HepG2 (cell line): Measurements from ENCODE around the gene IWS1. TPM values are rescaled to one million over a fixed set of nuclear protein-coding genes. Genes with fewer than 3 reads are reported as not detected.

Experiments used
- BRCA1 ChIP-seq: sonication (generic); formaldehyde crosslinking; IDR thresholded peaks from 2 replicates; pipeline ENCODE4 v1.4.0; 2020; ENCODE audit warnings: missing genetic modification reagents
- CCAR2 ChIP-seq: fragments of 200-400 bp; formaldehyde crosslinking; optimal IDR thresholded peaks from 2 replicates; pipeline ENCODE3; 2018; ENCODE audit warnings: low read depth, mild to moderate bottlenecking, low read length, moderate library complexity
- CTCF ChIP-seq: sonication (generic); formaldehyde crosslinking; IDR thresholded peaks from 2 replicates; pipeline ENCODE4 v1.5.0; 2020; ENCODE audit warnings: mild to moderate bottlenecking, missing genetic modification reagents, moderate library complexity
- ESRRA ChIP-seq: sonication (generic); formaldehyde crosslinking; IDR thresholded peaks from 2 replicates; pipeline ENCODE4 v1.5.1; 2020; ENCODE audit warnings: mild to moderate bottlenecking, low read depth, missing genetic modification reagents
- IKZF1 ChIP-seq: fragments of 450-650 bp; IDR thresholded peaks from 2 replicates; pipeline ENCODE4 v1.7.1; 2016
- KDM2A ChIP-seq: sonication (generic); formaldehyde crosslinking; IDR thresholded peaks from 2 replicates; pipeline ENCODE4 v1.4.0; 2020; ENCODE audit warnings: low read depth, missing genetic modification reagents, borderline replicate concordance
- KLF6 ChIP-seq: IDR thresholded peaks from 2 replicates; pipeline ENCODE4 v1.8.0; 2016; ENCODE audit warnings: missing biosample characterization, missing genetic modification reagents
- NCOA1 ChIP-seq: sonication (generic); formaldehyde crosslinking; IDR thresholded peaks from 2 replicates; pipeline ENCODE4 v1.9.0; 2021; ENCODE audit warnings: missing genetic modification reagents
- RAD21 ChIP-seq: fragments of 450-650 bp; formaldehyde crosslinking; IDR thresholded peaks from 2 replicates; pipeline ENCODE4 v1.5.0; 2020; ENCODE audit warnings: mild to moderate bottlenecking
- SALL1 ChIP-seq: sonication (generic); formaldehyde crosslinking; IDR thresholded peaks from 2 replicates; pipeline ENCODE4 v1.8.0; 2022; ENCODE audit warnings: mild to moderate bottlenecking, missing genetic modification reagents
- SMYD3 ChIP-seq: sonication (generic); formaldehyde crosslinking; IDR thresholded peaks from 2 replicates; pipeline ENCODE4 v1.8.1; 2023; ENCODE audit warnings: mild to moderate bottlenecking, missing genetic modification reagents
- STAG1 ChIP-seq: sonication (generic); formaldehyde crosslinking; IDR thresholded peaks from 2 replicates; pipeline ENCODE4 v1.4.0; 2020; ENCODE audit warnings: missing genetic modification reagents
- USF2 ChIP-seq, 2 experiments: sonication (generic) in 1 of 2; formaldehyde crosslinking in 1 of 2; IDR thresholded peaks; 2 replicates each; pipeline versions ENCODE4 v1.5.1 to v1.6.1; 2011 to 2020; ENCODE audit warnings: borderline replicate concordance in 1 of 2, low read depth in 1 of 2, low read length in 1 of 2, mild to moderate bottlenecking in 1 of 2, missing genetic modification reagents in 1 of 2, moderate library complexity in 1 of 2
- ZBTB26 ChIP-seq: IDR thresholded peaks from 2 replicates; pipeline ENCODE4 v1.6.1; 2016; ENCODE audit warnings: missing compliant biosample characterization, missing genetic modification reagents, borderline replicate concordance
- ZBTB7B ChIP-seq: sonication (generic); formaldehyde crosslinking; IDR thresholded peaks from 2 replicates; pipeline ENCODE4 v1.4.0; 2020; ENCODE audit warnings: missing genetic modification reagents
- ZFP1 ChIP-seq: IDR thresholded peaks from 2 replicates; pipeline ENCODE4 v1.6.1; 2016
- ZMYM2 ChIP-seq: sonication (generic); formaldehyde crosslinking; IDR thresholded peaks from 2 replicates; pipeline ENCODE4 v1.8.0; 2022; ENCODE audit warnings: mild to moderate bottlenecking, missing genetic modification reagents
- ZMYM3 ChIP-seq: sonication (generic); formaldehyde crosslinking; IDR thresholded peaks from 2 replicates; pipeline ENCODE4 v1.5.1; 2020; ENCODE audit warnings: mild to moderate bottlenecking, missing genetic modification reagents
- ZMYM4 ChIP-seq: sonication (generic); formaldehyde crosslinking; IDR thresholded peaks from 2 replicates; pipeline ENCODE4 v1.8.1; 2023; ENCODE audit warnings: mild to moderate bottlenecking, missing genetic modification reagents
- ZNF496 ChIP-seq: sonication (generic); formaldehyde crosslinking; IDR thresholded peaks from 2 replicates; pipeline ENCODE4 v1.8.1; 2023; ENCODE audit warnings: mild to moderate bottlenecking, moderate library complexity, missing genetic modification reagents; ENCODE audit not compliant: insufficient replicate concordance
- ZNF770 ChIP-seq: sonication (generic); formaldehyde crosslinking; IDR thresholded peaks from 2 replicates; pipeline ENCODE4 v1.5.0; 2020; ENCODE audit warnings: mild to moderate bottlenecking, missing genetic modification reagents
- ZSCAN25 ChIP-seq: sonication (generic); formaldehyde crosslinking; IDR thresholded peaks from 2 replicates; pipeline ENCODE4 v1.8.0; 2022; ENCODE audit warnings: mild to moderate bottlenecking, missing genetic modification reagents
- ZSCAN31 ChIP-seq: sonication (generic); formaldehyde crosslinking; IDR thresholded peaks from 2 replicates; pipeline ENCODE4 v1.5.0; 2020; ENCODE audit warnings: low read depth, mild to moderate bottlenecking, missing genetic modification reagents
- polyA plus RNA-seq, 8 experiments: library from polyadenylated mRNA; depleted of rRNA in 3 of 8; stranded (reverse) in 7 of 8; unstranded in 1 of 8; fragments of >200 nt; fragmentation: Illumina TruSeq in 4 of 8; extraction: Trizol in 4 of 8; gene quantifications; 2 replicates each; pipeline versions ENCODE4 v1.2.1 to v1.2.3, GENCODE V29; 2011 to 2016; ENCODE audit warnings: low read depth in 4 of 8, missing spikeins in 1 of 8, mixed read lengths in 1 of 8; ENCODE audit not compliant: insufficient read depth in 1 of 8
- total RNA-seq, 5 experiments: library from RNA; depleted of rRNA; stranded (reverse); fragments of >200 nt; fragmentation: Illumina TruSeq; extraction: Trizol; gene quantifications; 2 replicates each; pipeline ENCODE4 v1.2.3, GENCODE V29; 2016; ENCODE audit warnings: low read depth in 1 of 5

Gene IWS1
- total and polyA plus RNA-seq, 2 of the 13 experiments (the other 11 are each of a cell fraction or from before 2014, with no cell fraction given) = 28.9 to 62.3 TPM

GRCh38 chr2:127560201-127560930, 34.1 kb upstream of the IWS1 start (continued):
- TF ChIP-seq RAD21 (peak; percentile 14; the same call in 1 of the 2 replicates), ZFP1 (CRISPR knock-in tag) (no peak), ESRRA (CRISPR knock-in tag) (no peak), CTCF (peak; percentile 62), ZMYM4 (no peak), IKZF1 (no peak), KDM2A (CRISPR knock-in tag) (peak; percentile 29; the same call in 1 of the 2 replicates), ZMYM2 (no peak), ZMYM3 (CRISPR knock-in tag) (no peak), SMYD3 (no peak), STAG1 (CRISPR knock-in tag) (0 out of 2 replicates have a peak, but pooled peaks have one; percentile 27), ZBTB26 (CRISPR knock-in tag) (no peak), ZBTB7B (CRISPR knock-in tag) (no peak), BRCA1 (CRISPR knock-in tag) (no peak), ZSCAN25 (CRISPR knock-in tag) (no peak), ZNF496 (CRISPR knock-in tag) (no peak), KLF6 (no peak), USF2 (IDR thresholded peaks at IDR 0.05; ENCODE audit: low read depth, low read length) (no peak), USF2 (CRISPR knock-in tag; IDR thresholded peaks at IDR 0.05; ENCODE audit: borderline replicate concordance) (no peak), SALL1 (CRISPR knock-in tag) (peak; percentile 31; the same call in 1 of the 2 replicates), ZNF770 (no peak), NCOA1 (CRISPR knock-in tag) (no peak), CCAR2 (no peak), ZSCAN31 (CRISPR knock-in tag) (no peak)
